SK-N-SH (cell line): ENCODE results near the gene COQ8B. TPM values are rescaled to one million over a fixed set of nuclear protein-coding genes. Genes with fewer than 3 reads are reported as not detected.

ENCODE experiments used
- CTCF ChIA-PET: fragments of 300-600, 350-600 bp; formaldehyde crosslinking; extraction: SDS; loops from one replicate; lab custom pipeline; 2021; lab: Yijun Ruan, JAX
- POLR2A ChIA-PET: fragments of 350-600 bp; sonication (Branson Sonifier 250); formaldehyde crosslinking; extraction: SDS; loops from one replicate; lab custom pipeline; 2020; ENCODE audit warnings: antibody characterized with exemption, inconsistent platforms; lab: Yijun Ruan, JAX
- DNase-seq: peaks from one replicate; pipeline ENCODE4 v3.0.0; 2012
- H2AFZ ChIP-seq: fragments of 200-600 bp; sonication (generic); 2 replicates; pipeline ENCODE4 v1.8.1; 2016; ENCODE audit warnings: antibody characterized with exemption, mild to moderate bottlenecking, low read depth
- H3F3A ChIP-seq: fragments of 200-600 bp; sonication (generic); replicated peaks from 2 replicates; pipeline ENCODE3; 2016; ENCODE audit warnings: antibody characterized with exemption, mild to moderate bottlenecking; ENCODE audit not compliant: insufficient read depth
- H3K27ac ChIP-seq, 2 experiments: fragments of 200-500 bp in 1 of 2; fragments of 200-600 bp in 1 of 2; sonication (Bioruptor generic) in 1 of 2; sonication (generic), shearing (Covaris generic) in 1 of 2; 2 replicates each; pipeline versions ENCODE4 v1.5.1 to v1.6.1; 2014 to 2016; ENCODE audit warnings: low read depth in 2 of 2, inconsistent platforms in 1 of 2, low read length in 1 of 2, mild to moderate bottlenecking in 1 of 2, mixed read lengths in 1 of 2
- H3K27me3 ChIP-seq: fragments of 200-600 bp; sonication (generic), shearing (Covaris generic); 2 replicates; pipeline ENCODE4 v1.6.1; 2016; ENCODE audit warnings: mixed run types; ENCODE audit not compliant: insufficient read depth
- H3K36me3 ChIP-seq, 2 experiments: fragments of 200-500 bp in 1 of 2; fragments of 200-600 bp in 1 of 2; sonication (Bioruptor generic) in 1 of 2; sonication (generic) in 1 of 2; replicated peaks in 1 of 2; 2 replicates each; pipeline versions ENCODE3 to v1.5.1; 2014 to 2016; ENCODE audit warnings: low read length in 1 of 2, mild to moderate bottlenecking in 1 of 2; ENCODE audit not compliant: insufficient read depth in 2 of 2, control insufficient read depth in 1 of 2
- H3K4me1 ChIP-seq, 2 experiments: fragments of 200-500 bp in 1 of 2; fragments of 200-600 bp in 1 of 2; sonication (Bioruptor generic) in 1 of 2; sonication (generic), shearing (Covaris generic) in 1 of 2; 2 replicates each; pipeline versions ENCODE4 v1.5.1 to v1.6.1; 2014 to 2016; ENCODE audit warnings: low read depth in 1 of 2, low read length in 1 of 2, mixed run types in 1 of 2; ENCODE audit not compliant: insufficient read depth in 2 of 2, control insufficient read depth in 1 of 2
- H3K4me2 ChIP-seq: fragments of 200-600 bp; sonication (generic), shearing (Covaris generic); 2 replicates; pipeline ENCODE4 v1.6.1; 2017; ENCODE audit warnings: mixed run types
- H3K4me3 ChIP-seq, 2 experiments: fragments of 200-500 bp in 1 of 2; fragments of 200-600 bp in 1 of 2; sonication (Bioruptor generic) in 1 of 2; sonication (generic), shearing (Covaris generic) in 1 of 2; 2 replicates each; pipeline versions ENCODE4 v1.5.1 to v1.8.1; 2014 to 2016; ENCODE audit warnings: low read depth in 2 of 2, inconsistent platforms in 1 of 2, low read length in 1 of 2, mild to moderate bottlenecking in 1 of 2, mixed read lengths in 1 of 2, moderate library complexity in 1 of 2
- H3K79me2 ChIP-seq: fragments of 200-600 bp; sonication (generic); 2 replicates; pipeline ENCODE4 v1.8.1; 2017; ENCODE audit warnings: mild to moderate bottlenecking; ENCODE audit not compliant: insufficient read depth
- H3K9ac ChIP-seq: fragments of 200-600 bp; sonication (generic); 2 replicates; pipeline ENCODE4 v1.6.1; 2017; ENCODE audit warnings: mixed run types
- H3K9me2 ChIP-seq: fragments of 200-600 bp; sonication (generic); 2 replicates; pipeline ENCODE4 v1.6.1; 2017; ENCODE audit warnings: mixed run types
- H3K9me3 ChIP-seq: fragments of 200-600 bp; sonication (generic); 2 replicates; pipeline ENCODE4 v1.6.1; 2017; ENCODE audit warnings: mixed run types, mild to moderate bottlenecking, moderate library complexity
- H4K20me1 ChIP-seq: fragments of 200-600 bp; sonication (generic); 2 replicates; pipeline ENCODE4 v1.6.1; 2017; ENCODE audit warnings: mild to moderate bottlenecking, mixed run types; ENCODE audit not compliant: insufficient read depth
- CHD2 ChIP-seq: fragments of 150-350 bp; IDR thresholded peaks from 2 replicates; pipeline ENCODE4 v1.6.1; 2018; ENCODE audit warnings: low read length; ENCODE audit not compliant: partially characterized antibody
- CTCF ChIP-seq: fragments of 200-600 bp; sonication (generic); IDR thresholded peaks from 2 replicates; pipeline ENCODE4 v1.6.1; 2017; ENCODE audit warnings: antibody characterized with exemption, mild to moderate bottlenecking, moderate library complexity
- ELF1 ChIP-seq: IDR thresholded peaks from 2 replicates; pipeline ENCODE4 v1.4.0; 2012
- EP300 ChIP-seq, 2 experiments: IDR thresholded peaks; 2 replicates each; pipeline versions ENCODE4 v1.4.0 to v1.6.1; 2012; ENCODE audit warnings: borderline replicate concordance in 1 of 2, low read depth in 1 of 2, low read length in 1 of 2
- EZH2phosphoT487 ChIP-seq: fragments of 200-600 bp; sonication (generic); IDR thresholded peaks from 2 replicates; pipeline ENCODE4 v1.6.1; 2017; ENCODE audit warnings: low read depth, mixed run types, mild to moderate bottlenecking, antibody characterized with exemption, moderate library complexity, borderline replicate concordance
- FOXJ3 ChIP-seq: sonication (generic); formaldehyde crosslinking; IDR thresholded peaks from 2 replicates; pipeline ENCODE4 v1.5.1; 2020; ENCODE audit warnings: mild to moderate bottlenecking, missing genetic modification reagents
- FOXM1 ChIP-seq: IDR thresholded peaks from 2 replicates; pipeline ENCODE4 v1.4.0; 2012; ENCODE audit warnings: low read depth, mild to moderate bottlenecking
- GATA2 ChIP-seq: sonication (generic); formaldehyde crosslinking; IDR thresholded peaks from 2 replicates; pipeline ENCODE4 v1.5.0; 2020; ENCODE audit warnings: mild to moderate bottlenecking, missing genetic modification reagents
- IRF3 ChIP-seq: fragments of 150-350 bp; IDR thresholded peaks from 2 replicates; pipeline ENCODE4 v1.6.1; 2016; ENCODE audit warnings: mild to moderate bottlenecking, low read depth, low read length
- MEF2A ChIP-seq: IDR thresholded peaks from 2 replicates; pipeline ENCODE4 v1.4.0; 2012; ENCODE audit warnings: low read depth, borderline replicate concordance
- MXI1 ChIP-seq: IDR thresholded peaks from 2 replicates; pipeline ENCODE4 v1.6.1; 2012; ENCODE audit warnings: mild to moderate bottlenecking, low read depth, low read length, improper control_type of control experiment
- PBX3 ChIP-seq: IDR thresholded peaks from 2 replicates; pipeline ENCODE4; 2012
- POLR2AphosphoS5 ChIP-seq: IDR thresholded peaks from 2 replicates; pipeline ENCODE4 v1.6.1; 2012; ENCODE audit warnings: low read depth, low read length
- RAD21 ChIP-seq: IDR thresholded peaks from 2 replicates; pipeline ENCODE4 v1.6.1; 2012; ENCODE audit warnings: mild to moderate bottlenecking, low read length
- RXRA ChIP-seq: IDR thresholded peaks from 2 replicates; pipeline ENCODE4 v1.4.0; 2012; ENCODE audit warnings: low read depth, mild to moderate bottlenecking, borderline replicate concordance
- SIN3A ChIP-seq: IDR thresholded peaks from 2 replicates; pipeline ENCODE4 v1.6.1; 2012; ENCODE audit warnings: low read depth, mild to moderate bottlenecking, low read length, moderate library complexity, borderline replicate concordance
- SMC3 ChIP-seq: IDR thresholded peaks from 2 replicates; pipeline ENCODE4 v1.6.1; 2012; ENCODE audit warnings: low read depth, low read length, improper control_type of control experiment
- TAF1 ChIP-seq: IDR thresholded peaks from 2 replicates; pipeline ENCODE4 v1.6.1; 2012; ENCODE audit warnings: low read depth, mild to moderate bottlenecking, low read length, moderate library complexity, borderline replicate concordance
- TCF12 ChIP-seq: IDR thresholded peaks from 2 replicates; pipeline ENCODE4 v1.4.0; 2012
- USF1 ChIP-seq: IDR thresholded peaks from 2 replicates; pipeline ENCODE4 v1.4.0; 2012; ENCODE audit warnings: low read depth, borderline replicate concordance
- USF2 ChIP-seq: fragments of 150-350 bp; IDR thresholded peaks from 2 replicates; pipeline ENCODE4 v1.6.1; 2017; ENCODE audit warnings: antibody characterized with exemption, low read length, low read depth, borderline replicate concordance
- YY1 ChIP-seq: IDR thresholded peaks from 2 replicates; pipeline ENCODE4 v1.4.0; 2012; ENCODE audit warnings: low read depth, mild to moderate bottlenecking
- ZBTB33 ChIP-seq: IDR thresholded peaks from 2 replicates; pipeline ENCODE4 v1.4.0; 2012; ENCODE audit warnings: low read depth, borderline replicate concordance
- WGBS: methylation state at CpG from one replicate; pipeline ENCODE4 v1.1.6; 2017; ENCODE audit warnings: low lambda C conversion rate; 5-methylcytosine and 5-hydroxymethylcytosine counted together
- polyA plus RNA-seq, 3 experiments: library from polyadenylated mRNA; depleted of rRNA; stranded (reverse); fragments of >200 nt; gene quantifications; 2 replicates each; pipeline ENCODE4 v1.2.3, GENCODE V29; 2012

Gene COQ8B
- polyA plus RNA-seq (2012; rRNA removed), result 41.9 and 43.8 TPM in 2 replicates
- 15.9 and 22.5 TPM in 2 replicates for polyA plus RNA-seq (2012; cell fraction: cytosol; rRNA removed)
- 115 and 123 TPM in 2 replicates for polyA plus RNA-seq (2012; cell fraction: nucleus; rRNA removed)

- peaks cover 17% of the 10 kb centered on the region for H3F3A ChIP-seq
- H3K27me3 ChIP-seq, result no peaks in the 10 kb centered on the region
- no peaks in the 10 kb centered on the region for H3K9me3 ChIP-seq
- WGBS, result 2% methylated on average over 18 of the region's 76 CpGs
- H2AFZ ChIP-seq, result peak within 1 kb of the TSS; percentile 73; the same call in 1 of the 2 replicates
- H3K27ac ChIP-seq, result peak within 1 kb of the TSS; percentile 96 to 100
- peak within 1 kb of the TSS; percentile 98 for H3K9ac ChIP-seq
- H3K4me2 ChIP-seq, result peak within 1 kb of the TSS; percentile 89
- peaks cover 61% of the 10 kb centered on the region for H3K79me2 ChIP-seq
- ChIA-PET POLR2A (interaction anchor here (0.7 to 1.8 kb wide), 7 partner anchors 9 to 90 kb away, joined by 4 to 15 read pairs (median 5); partner anchors contain the start of genes ACTMAP, EGLN2, NUMBL and RAB4B), CTCF (interaction anchor here (0.7 to 1.0 kb wide), 5 partner anchors 18 to 89 kb away, joined by 3 to 5 read pairs (median 3); no protein-coding TSS in a partner anchor)
- no peaks in the 10 kb centered on the region; the same call in 1 of the 2 replicates for H4K20me1 ChIP-seq
- H3K4me1 ChIP-seq, result peaks cover 8 to 35% of the 10 kb centered on the region in 2 experiments; a peak in 1 of 4 replicates
- H3K9me2 ChIP-seq, result no peaks in the 10 kb centered on the region
- peaks cover 0 to 15% of the 10 kb centered on the region in 2 experiments for H3K36me3 ChIP-seq
- peak within 1 kb of the TSS; percentile 70 to 80 for H3K4me3 ChIP-seq
- peak; percentile 98 for DNase-seq
- TF ChIP-seq POLR2AphosphoS5, result no peak
- peak; percentile 61; the same call in 1 of the 2 replicates for TF ChIP-seq SIN3A
- TF ChIP-seq RXRA, result no peak; the same call in 1 of the 2 replicates
- TF ChIP-seq EP300 (IDR thresholded peaks at IDR 0.05; ENCODE audit: borderline replicate concordance in 1 of 2, low read depth in 1 of 2, low read length in 1 of 2), result peak in 1 of 2 experiments; percentile 14; a peak in 1 of 4 replicates
- no peak for TF ChIP-seq FOXM1
- peak; percentile 46; the same call in 1 of the 2 replicates for TF ChIP-seq ELF1
- no peak for TF ChIP-seq USF2
- TF ChIP-seq PBX3, result peak; percentile 31
- no peak for TF ChIP-seq RAD21
- 0 out of 2 replicates have a peak, but pooled peaks have one; percentile 41 for TF ChIP-seq ZBTB33
- TF ChIP-seq YY1, result 0 out of 2 replicates have a peak, but pooled peaks have one; percentile 6
- TF ChIP-seq CHD2, result peak; percentile 90
- TF ChIP-seq CTCF, result no peak
- TF ChIP-seq TCF12, result 0 out of 2 replicates have a peak, but pooled peaks have one; percentile 16
- no peak for TF ChIP-seq MXI1
- no peak for TF ChIP-seq EZH2phosphoT487
- TF ChIP-seq SMC3, result no peak
- TF ChIP-seq GATA2, result no peak
- no peak for TF ChIP-seq MEF2A
- TF ChIP-seq USF1, result no peak
- TF ChIP-seq IRF3, result no peak
- TF ChIP-seq FOXJ3 (CRISPR knock-in tag), result no peak
- peak; percentile 73 for TF ChIP-seq TAF1
These were observed at the start of gene COQ8B, which contains the start of gene ITPKC for GRCh38 chr19:40716482-40717324. COQ8B (minus strand) TSS chr19:40716886; CDS start chr19:40714632, 2,254 bp downstream. ITPKC (plus strand) TSS chr19:40717112; CDS start chr19:40717136, 24 bp downstream.
